ENCODE results near the gene PRAMEF15.
"Not testable (repeated sequence)": the region's sequence is repeated elsewhere in the genome, so short reads cannot be mapped to it uniquely, and the experiment has no call there.

DNA sequence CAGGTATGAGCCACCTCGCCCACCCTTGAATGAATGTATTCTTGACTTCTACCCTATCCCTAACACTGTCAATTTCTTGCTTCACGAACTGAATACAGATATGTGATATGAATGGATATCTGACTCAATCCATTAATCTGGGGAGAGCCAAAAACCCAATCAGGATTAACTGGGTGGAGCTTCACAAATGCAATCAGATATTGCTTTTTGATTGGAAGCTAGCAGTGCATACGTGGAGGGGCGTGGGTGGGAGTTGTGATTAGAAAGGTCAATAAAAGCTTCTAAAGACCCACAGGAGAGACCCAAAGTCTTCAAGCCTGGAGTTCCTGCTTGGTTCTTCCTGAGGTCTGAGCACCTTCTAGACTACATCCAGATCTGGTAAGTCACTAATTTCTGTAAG lies at the start of gene PRAMEF15:
- not testable (repeated sequence) for TF ChIP-seq ARNT (IDR thresholded peaks at IDR 0.05); BHLHE40 (IDR thresholded peaks at IDR 0.05; ENCODE audit: borderline replicate concordance); CTBP1 (IDR thresholded peaks at IDR 0.05; ENCODE audit: borderline replicate concordance); SP1 (IDR thresholded peaks at IDR 0.05); NFRKB (IDR thresholded peaks at IDR 0.05); FOXA1 (IDR thresholded peaks at IDR 0.05); FOXM1 (IDR thresholded peaks at IDR 0.05; ENCODE audit: borderline replicate concordance); HDGF (IDR thresholded peaks at IDR 0.05; ENCODE audit: borderline replicate concordance); LEF1 (IDR thresholded peaks at IDR 0.05; ENCODE audit: borderline replicate concordance)
- TF ChIP-seq, protein P1, sequence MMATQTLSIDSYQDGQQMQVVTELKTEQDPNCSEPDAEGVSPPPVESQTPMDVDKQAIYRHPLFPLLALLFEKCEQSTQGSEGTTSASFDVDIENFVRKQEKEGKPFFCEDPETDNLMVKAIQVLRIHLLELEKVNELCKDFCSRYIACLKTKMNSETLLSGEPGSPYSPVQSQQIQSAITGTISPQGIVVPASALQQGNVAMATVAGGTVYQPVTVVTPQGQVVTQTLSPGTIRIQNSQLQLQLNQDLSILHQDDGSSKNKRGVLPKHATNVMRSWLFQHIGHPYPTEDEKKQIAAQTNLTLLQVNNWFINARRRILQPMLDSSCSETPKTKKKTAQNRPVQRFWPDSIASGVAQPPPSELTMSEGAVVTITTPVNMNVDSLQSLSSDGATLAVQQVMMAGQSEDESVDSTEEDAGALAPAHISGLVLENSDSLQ (IDR thresholded peaks at IDR 0.05), result not testable (repeated sequence)

All from HEK293T (cell line).